Measurements from ENCODE around the gene SIRPA.

SIRPA gene

GRCh38 chr20:1890469-1891262 lies 4.5 kb upstream of the SIRPA start:
- DNase-seq: no peak

- DNase-seq: no peak
These were observed 3.7 kb upstream of the SIRPA start for GRCh38 chr20:1891263-1892118.

GRCh38 chr20:1892119-1892385 lies 3.2 kb upstream of the SIRPA start:
- DNase-seq: no peak

GRCh38 chr20:1893721-1894470 lies 1.3 kb upstream of the SIRPA start:
- DNase-seq: no peak

- no peak for DNase-seq
These were observed 696 bp upstream of the SIRPA start for GRCh38 chr20:1894471-1894950.

- DNase-seq: no peak
These were observed 672 bp downstream of the SIRPA start for GRCh38 chr20:1895674-1896483.

GRCh38 chr20:1896484-1897258 lies 1.5 kb downstream of the SIRPA start:
- no peak for DNase-seq

GRCh38 chr20:1897541-1897940 lies 2.3 kb downstream of the SIRPA start:
- DNase-seq: no peak

GRCh38 chr20:1897965-1898464 lies 2.8 kb downstream of the SIRPA start:
- no peak for DNase-seq

GRCh38 chr20:1898482-1899240 lies 3.5 kb downstream of the SIRPA start:
- DNase-seq: no peak

- DNase-seq: no peak
These were observed 4.0 kb downstream of the SIRPA start for GRCh38 chr20:1899241-1899525.

GRCh38 chr20:1900321-1900801 lies 5.2 kb downstream of the SIRPA start:
- DNase-seq: no peak

- no peak for DNase-seq
These were observed 6.5 kb downstream of the SIRPA start for GRCh38 chr20:1901704-1902103.

GRCh38 chr20:1902188-1902587 lies 7.0 kb downstream of the SIRPA start:
- no peak for DNase-seq

GRCh38 chr20:1904135-1904534 lies 8.9 kb downstream of the SIRPA start:
- DNase-seq: no peak

GRCh38 chr20:1905009-1905408 lies 9.8 kb downstream of the SIRPA start:
- no peak for DNase-seq

GRCh38 chr20:1905693-1906092 lies 10.5 kb downstream of the SIRPA start:
- no peak for DNase-seq

- no peak for DNase-seq
These were observed 11.3 kb downstream of the SIRPA start for GRCh38 chr20:1906361-1907051.

- DNase-seq: no peak
These were observed 12.4 kb downstream of the SIRPA start for GRCh38 chr20:1907586-1907985.

GRCh38 chr20:1908191-1908590 lies 13.0 kb downstream of the SIRPA start:
- DNase-seq: no peak
